Activated CD8-positive, alpha-beta T cell treated with anti-CD3 and anti-CD28 coated beads, Interleukin-2, amount 10 ng/mL, durations not matched to agents 7 days and 5 days (primary cell): Measurements from ENCODE around the gene EBF4. TPM values are rescaled to one million over a fixed set of nuclear protein-coding genes. Genes with fewer than 3 reads are reported as not detected.

ENCODE experiments used
- ATAC-seq: fragments of 150-1000 bp; cut with Tn5 transposase; one replicate; pipeline ENCODE4 v1.10.0; 2021; ENCODE audit warnings: moderate library complexity
- CTCF ChIA-PET: fragments of 350-600 bp; sonication (Branson Sonifier 250); formaldehyde crosslinking; loops from one replicate; lab custom pipeline; 2021; ENCODE audit warnings: antibody characterized with exemption; lab: Charles Lee
- POLR2A ChIA-PET: fragments of 350-600 bp; sonication (Branson Sonifier 250); formaldehyde crosslinking; loops from one replicate; lab custom pipeline; 2021; ENCODE audit warnings: antibody characterized with exemption; lab: Charles Lee
- DNase-seq: peaks from one replicate; pipeline ENCODE4 v3.0.0-alpha.2; 2020
- H3K27ac Mint-ChIP-seq: one replicate; pipeline ENCODE4 v1.8.0; 2021; ENCODE audit warnings: mild to moderate bottlenecking, mixed read lengths
- H3K27me3 Mint-ChIP-seq: one replicate; pipeline ENCODE4 v1.8.0; 2021; ENCODE audit warnings: low read depth, mixed read lengths
- H3K36me3 Mint-ChIP-seq: one replicate; pipeline ENCODE4 v1.8.0; 2021; ENCODE audit warnings: low read depth, mixed read lengths
- H3K4me1 Mint-ChIP-seq: one replicate; pipeline ENCODE4 v1.8.0; 2021; ENCODE audit warnings: low read depth, mixed read lengths
- H3K4me3 Mint-ChIP-seq: one replicate; pipeline ENCODE4 v1.8.0; 2021; ENCODE audit warnings: mild to moderate bottlenecking, mixed read lengths
- H3K9me3 Mint-ChIP-seq: one replicate; pipeline ENCODE4 v1.8.0; 2022; ENCODE audit warnings: mixed read lengths; ENCODE audit not compliant: insufficient read depth
- total RNA-seq, 2 experiments: library from RNA; stranded (reverse); gene quantifications; one replicate each; pipeline ENCODE4 v1.2.3, GENCODE V29; 2021

The EBF4 gene
- not detected for total RNA-seq

- POLR2A ChIA-PET = no interaction called here
- CTCF ChIA-PET = no interaction called here
- H3K4me3 Mint-ChIP-seq = peak within 1 kb of the TSS; percentile 74
- no peak within 1 kb of the TSS for H3K27ac Mint-ChIP-seq
- DNase-seq (no peak), ATAC-seq (peak; percentile 36)
- H3K9me3 Mint-ChIP-seq = no peaks in the 10 kb centered on the region
- H3K36me3 Mint-ChIP-seq = peaks cover 3% of the 10 kb centered on the region
- H3K4me1 Mint-ChIP-seq = peaks cover 23% of the 10 kb centered on the region
- H3K27me3 Mint-ChIP-seq = peaks cover 58% of the 10 kb centered on the region
Measured at GRCh38 chr20:2692036-2692885, at the start of gene EBF4. Gene EBF4 (plus strand): TSS chr20:2692780. CDS start chr20:2693646, 866 bp downstream.

DNA sequence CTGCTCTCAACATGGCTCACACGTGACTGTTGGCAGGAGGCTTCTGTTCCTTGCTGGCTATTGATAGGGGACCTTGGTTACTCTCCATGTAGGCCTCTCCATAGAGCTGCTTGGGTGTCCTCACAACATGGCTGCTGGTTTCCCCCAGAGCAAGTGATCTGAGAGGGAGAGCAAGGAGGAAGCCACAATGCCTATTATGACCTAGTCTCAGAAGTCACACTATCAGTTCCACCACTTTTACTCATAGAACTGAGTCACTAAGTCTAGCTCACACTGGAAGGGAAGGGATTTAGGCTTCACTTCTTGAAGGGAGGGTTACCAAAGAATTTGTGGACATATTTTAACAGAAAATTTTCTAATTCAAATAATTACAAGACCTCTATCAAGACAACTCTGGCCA lies 48.9 kb upstream of the EBF4 start:
- no peak for DNase-seq
- H3K4me3 Mint-ChIP-seq = no peak overlapping the region
- ChIA-PET CTCF (interaction anchor here (1.3 kb wide), 1 partner anchor 121 kb away, joined by 9 read pairs; no protein-coding TSS in a partner anchor), POLR2A (no interaction called here)
- no peaks in the 10 kb centered on the region for H3K9me3 Mint-ChIP-seq
- no peaks in the 10 kb centered on the region for H3K27me3 Mint-ChIP-seq
- H3K4me1 Mint-ChIP-seq = no peaks in the 10 kb centered on the region
- no peak overlapping the region for H3K27ac Mint-ChIP-seq
- no peaks in the 10 kb centered on the region for H3K36me3 Mint-ChIP-seq
- ATAC-seq = no peak

- no peaks in the 10 kb centered on the region for H3K27me3 Mint-ChIP-seq
- no peaks in the 10 kb centered on the region for H3K9me3 Mint-ChIP-seq
- ATAC-seq (peak; percentile 89), DNase-seq (peak; percentile 94)
- POLR2A ChIA-PET = interaction anchor here (0.7 to 8.6 kb wide), 8 partner anchors 11 to 222 kb away, joined by 3 to 93 read pairs (median 3); partner anchors contain the start of genes IDH3B, PCED1A, SNRPB and VPS16
- CTCF ChIA-PET = interaction anchor here (0.9 to 6.8 kb wide), 6 partner anchors 12 to 130 kb away, joined by 3 to 50 read pairs (median 4); partner anchors contain the start of gene IDH3B
- peak within 1 kb of the TSS; percentile 88 for H3K4me3 Mint-ChIP-seq
- peaks cover 50% of the 10 kb centered on the region for H3K4me1 Mint-ChIP-seq
- peaks cover 45% of the 10 kb centered on the region for H3K36me3 Mint-ChIP-seq
- H3K27ac Mint-ChIP-seq = peak within 1 kb of the TSS; percentile 89
Measured at GRCh38 chr20:2651772-2652723, 40.5 kb upstream of the EBF4 start, which contains the start of gene NOP56. Gene NOP56 (plus strand): TSS chr20:2652632. CDS start chr20:2652661, 29 bp downstream.

GRCh38 chr20:2652724-2653555 lies 39.6 kb upstream of the EBF4 start:
- no peak for DNase-seq
- H3K4me1 Mint-ChIP-seq = peaks cover 52% of the 10 kb centered on the region
- H3K9me3 Mint-ChIP-seq = no peaks in the 10 kb centered on the region
- H3K27ac Mint-ChIP-seq = peak overlapping the region; percentile 89
- peak; percentile 50 for ATAC-seq
- ChIA-PET CTCF (interaction anchor here (0.9 to 6.8 kb wide), 6 partner anchors 11 to 131 kb away, joined by 3 to 50 read pairs (median 4); partner anchors contain the start of gene IDH3B), POLR2A (interaction anchor here (0.6 to 8.6 kb wide), 9 partner anchors 12 to 222 kb away, joined by 3 to 93 read pairs (median 3); partner anchors contain the start of genes IDH3B and SNRPB)
- peak overlapping the region; percentile 88 for H3K4me3 Mint-ChIP-seq
- H3K36me3 Mint-ChIP-seq = peaks cover 54% of the 10 kb centered on the region
- H3K27me3 Mint-ChIP-seq = no peaks in the 10 kb centered on the region

GRCh38 chr20:2653556-2654383 lies 38.8 kb upstream of the EBF4 start:
- Mint-ChIP-seq H3K4me3 (peak overlapping the region; percentile 88), H3K36me3 (peaks cover 62% of the 10 kb centered on the region), H3K27ac (peak overlapping the region; percentile 89), H3K27me3 (no peaks in the 10 kb centered on the region), H3K9me3 (no peaks in the 10 kb centered on the region), H3K4me1 (peaks cover 52% of the 10 kb centered on the region)
- DNase-seq (no peak), ATAC-seq (no peak)
- ChIA-PET CTCF (interaction anchor here (0.7 to 6.8 kb wide), 8 partner anchors 10 to 131 kb away, joined by 3 to 50 read pairs (median 4); partner anchors contain the start of gene IDH3B), POLR2A (interaction anchor here (0.6 to 8.6 kb wide), 5 partner anchors 11 to 192 kb away, joined by 3 to 93 read pairs (median 3); partner anchors contain the start of genes IDH3B and SNRPB)

DNA sequence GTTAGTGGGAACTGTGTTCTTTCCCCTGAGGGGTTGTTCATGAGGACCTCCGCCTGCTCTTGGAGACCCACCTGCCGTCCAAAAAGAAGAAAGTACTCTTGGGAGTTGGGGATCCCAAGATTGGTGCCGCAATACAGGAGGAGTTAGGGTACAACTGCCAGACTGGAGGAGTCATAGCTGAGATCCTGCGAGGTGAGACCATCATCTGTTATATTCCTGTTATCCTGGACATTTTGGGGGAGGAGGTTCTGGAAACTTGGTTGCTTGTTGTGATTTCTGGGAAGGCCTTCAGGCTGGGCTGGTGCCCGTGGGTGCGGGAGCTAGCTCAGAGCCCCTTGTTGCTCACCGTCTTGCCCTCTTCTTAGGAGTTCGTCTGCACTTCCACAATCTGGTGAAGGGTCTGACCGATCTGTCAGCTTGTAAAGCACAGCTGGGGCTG lies 38.2 kb upstream of the EBF4 start:
- Mint-ChIP-seq H3K4me1 (peaks cover 51% of the 10 kb centered on the region), H3K27me3 (no peaks in the 10 kb centered on the region), H3K27ac (peak overlapping the region; percentile 89), H3K9me3 (no peaks in the 10 kb centered on the region), H3K4me3 (peak overlapping the region; percentile 88), H3K36me3 (peaks cover 67% of the 10 kb centered on the region)
- no peak for DNase-seq
- no peak for ATAC-seq
- ChIA-PET POLR2A (interaction anchor here (8.6 kb wide), 1 partner anchor 11 kb away, joined by 93 read pairs; the partner anchor contains the start of gene IDH3B), CTCF (interaction anchor here (0.7 to 6.8 kb wide), 3 partner anchors 9 to 132 kb away, joined by 3 to 50 read pairs (median 5); partner anchors contain the start of gene IDH3B)

- no peak for ATAC-seq
- no peaks in the 10 kb centered on the region for H3K27me3 Mint-ChIP-seq
- H3K27ac Mint-ChIP-seq = peak overlapping the region; percentile 89
- H3K4me3 Mint-ChIP-seq = peak overlapping the region; percentile 88
- CTCF ChIA-PET = interaction anchor here (0.7 to 6.8 kb wide), 3 partner anchors 9 to 132 kb away, joined by 3 to 50 read pairs (median 5); partner anchors contain the start of gene IDH3B
- H3K36me3 Mint-ChIP-seq = peaks cover 71% of the 10 kb centered on the region
- H3K4me1 Mint-ChIP-seq = peaks cover 49% of the 10 kb centered on the region
- no peaks in the 10 kb centered on the region for H3K9me3 Mint-ChIP-seq
- DNase-seq = no peak
- POLR2A ChIA-PET = interaction anchor here (8.6 kb wide), 1 partner anchor 10 kb away, joined by 93 read pairs; the partner anchor contains the start of gene IDH3B
Measured at GRCh38 chr20:2654831-2655230, 37.7 kb upstream of the EBF4 start.

GRCh38 chr20:2655331-2656116 lies 37.1 kb upstream of the EBF4 start:
- Mint-ChIP-seq H3K9me3 (no peaks in the 10 kb centered on the region), H3K4me3 (peak overlapping the region; percentile 88), H3K4me1 (peaks cover 42% of the 10 kb centered on the region), H3K36me3 (peaks cover 74% of the 10 kb centered on the region), H3K27me3 (no peaks in the 10 kb centered on the region), H3K27ac (peak overlapping the region; percentile 89)
- ChIA-PET POLR2A (interaction anchor here (0.6 to 8.6 kb wide), 2 partner anchors 10 to 238 kb away, joined by 3 to 93 read pairs; partner anchors contain the start of gene IDH3B), CTCF (interaction anchor here (1.1 to 6.8 kb wide), 2 partner anchors 8 to 133 kb away, joined by 5 to 50 read pairs; partner anchors contain the start of gene IDH3B)
- DNase-seq (no peak), ATAC-seq (no peak)
